Upper lobe of left lung (tissue), 4 donors: Measurements from ENCODE around the gene FBXW8.

Source experiments
- EP300 ChIP-seq, 4 donors: sonication (generic); formaldehyde crosslinking; IDR thresholded peaks; one replicate each; pipeline ENCODE4 v1.5.1; 2017; ENCODE audit warnings: antibody characterized with exemption in 4 of 4, control low read depth in 2 of 4
- POLR2A ChIP-seq, 4 donors: fragments of 450-650 bp; IDR thresholded peaks; one replicate each; pipeline ENCODE4 v1.5.1; 2016 to 2017; ENCODE audit warnings: antibody characterized with exemption in 4 of 4, mild to moderate bottlenecking in 2 of 4
- POLR2AphosphoS5 ChIP-seq, 2 donors: sonication (generic); formaldehyde crosslinking; IDR thresholded peaks; one replicate each; pipeline ENCODE4 v1.5.1; 2017; ENCODE audit warnings: antibody characterized with exemption in 2 of 2
- TF ChIP-seq, protein P1 (sequence below), 6 experiments: fragments of 450-650 bp in 4 of 6; fragments of 200-600 bp in 2 of 6; sonication (generic) in 2 of 6; IDR thresholded peaks; one replicate each; pipeline ENCODE4 v1.5.1; 2016 to 2019; ENCODE audit warnings: antibody characterized with exemption in 6 of 6

GRCh38 chr12:117033382-117034221 is 122.9 kb downstream of the FBXW8 start:
- TF ChIP-seq, protein P1, sequence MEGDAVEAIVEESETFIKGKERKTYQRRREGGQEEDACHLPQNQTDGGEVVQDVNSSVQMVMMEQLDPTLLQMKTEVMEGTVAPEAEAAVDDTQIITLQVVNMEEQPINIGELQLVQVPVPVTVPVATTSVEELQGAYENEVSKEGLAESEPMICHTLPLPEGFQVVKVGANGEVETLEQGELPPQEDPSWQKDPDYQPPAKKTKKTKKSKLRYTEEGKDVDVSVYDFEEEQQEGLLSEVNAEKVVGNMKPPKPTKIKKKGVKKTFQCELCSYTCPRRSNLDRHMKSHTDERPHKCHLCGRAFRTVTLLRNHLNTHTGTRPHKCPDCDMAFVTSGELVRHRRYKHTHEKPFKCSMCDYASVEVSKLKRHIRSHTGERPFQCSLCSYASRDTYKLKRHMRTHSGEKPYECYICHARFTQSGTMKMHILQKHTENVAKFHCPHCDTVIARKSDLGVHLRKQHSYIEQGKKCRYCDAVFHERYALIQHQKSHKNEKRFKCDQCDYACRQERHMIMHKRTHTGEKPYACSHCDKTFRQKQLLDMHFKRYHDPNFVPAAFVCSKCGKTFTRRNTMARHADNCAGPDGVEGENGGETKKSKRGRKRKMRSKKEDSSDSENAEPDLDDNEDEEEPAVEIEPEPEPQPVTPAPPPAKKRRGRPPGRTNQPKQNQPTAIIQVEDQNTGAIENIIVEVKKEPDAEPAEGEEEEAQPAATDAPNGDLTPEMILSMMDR (IDR thresholded peaks at IDR 0.05), result no peak
- TF ChIP-seq POLR2A (IDR thresholded peaks at IDR 0.05) (no peak), POLR2AphosphoS5 (IDR thresholded peaks at IDR 0.05) (no peak), EP300 (IDR thresholded peaks at IDR 0.05) (no peak)
